Measurements from ENCODE around the gene P2RX7.
"Not testable (repeated sequence)": the region's sequence is repeated elsewhere in the genome, so short reads cannot be mapped to it uniquely, and the experiment has no call there.

GRCh38 chr12:121226871-121227270 lies 94.2 kb downstream of the P2RX7 start:
- TF ChIP-seq CTCF, POLR2A (IDR thresholded peaks at IDR 0.05): not testable (repeated sequence)
